EL (cell line): ENCODE results near the gene FIBCD1.
A peak's percentile ranks its signal among the peaks of the same experiment; 100 is the strongest.

Source experiments
- DNase-seq: peaks from one replicate; pipeline ENCODE4 v3.0.0-alpha.2; 2016

Gene FIBCD1

GRCh38 chr9:130935648-130936271, 3.3 kb downstream of the FIBCD1 start:
- no peak for DNase-seq

GRCh38 chr9:130934702-130935647, 4.1 kb downstream of the FIBCD1 start:
- DNase-seq: peak; percentile 31

GRCh38 chr9:130934246-130934645, 4.8 kb downstream of the FIBCD1 start:
- no peak for DNase-seq

GRCh38 chr9:130933114-130934046, 5.7 kb downstream of the FIBCD1 start:
- DNase-seq: peak; percentile 87

- peak; percentile 69 for DNase-seq
Measured at GRCh38 chr9:130932255-130933079, 6.6 kb downstream of the FIBCD1 start.

- no peak for DNase-seq
Measured at GRCh38 chr9:130931508-130932254, 7.4 kb downstream of the FIBCD1 start.

GRCh38 chr9:130930804-130931349, 8.2 kb downstream of the FIBCD1 start:
- DNase-seq: no peak

GRCh38 chr9:130930132-130930803, 8.8 kb downstream of the FIBCD1 start:
- no peak for DNase-seq

- no peak for DNase-seq
Measured at GRCh38 chr9:130929571-130930038, 9.4 kb downstream of the FIBCD1 start.

- peak; percentile 81 for DNase-seq
Measured at GRCh38 chr9:130927995-130928900, 10.8 kb downstream of the FIBCD1 start.

- peak; percentile 68 for DNase-seq
Measured at GRCh38 chr9:130927338-130927737, 11.7 kb downstream of the FIBCD1 start.

GRCh38 chr9:130925050-130925678, 13.9 kb downstream of the FIBCD1 start:
- no peak for DNase-seq

- DNase-seq: no peak
Measured at GRCh38 chr9:130924448-130924788, 14.6 kb downstream of the FIBCD1 start.

- DNase-seq: no peak
Measured at GRCh38 chr9:130923611-130924447, 15.2 kb downstream of the FIBCD1 start.

GRCh38 chr9:130922893-130923610, 16.0 kb downstream of the FIBCD1 start:
- no peak for DNase-seq

- DNase-seq: no peak
Measured at GRCh38 chr9:130921989-130922892, 16.8 kb downstream of the FIBCD1 start.
